ENCODE results near the gene CATSPERZ.

CATSPERZ gene

GRCh38 chr11:64285885-64286800 lies 14.0 kb upstream of the CATSPERZ start:
- DNase-seq (ENCODE audit: low read depth) = no peak

DNA sequence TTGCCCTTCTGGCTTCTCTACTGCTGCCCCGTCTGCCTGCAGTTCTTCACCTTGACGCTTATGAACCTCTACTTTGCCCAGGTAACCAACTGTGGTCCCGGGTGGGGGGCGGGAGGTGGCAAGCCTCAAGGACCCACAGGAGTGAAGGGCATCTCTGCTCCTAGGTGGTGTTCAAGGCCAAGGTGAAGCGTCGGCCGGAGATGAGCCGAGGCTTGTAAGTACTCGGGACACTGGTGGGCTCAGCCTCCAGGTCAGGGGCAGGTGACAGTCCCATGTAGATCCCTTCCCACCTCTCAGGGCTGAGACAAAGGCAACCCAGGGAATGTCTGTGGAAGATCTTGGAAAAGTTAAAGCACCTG lies 13.4 kb upstream of the CATSPERZ start:
- no peak for DNase-seq (ENCODE audit: low read depth)

DNA sequence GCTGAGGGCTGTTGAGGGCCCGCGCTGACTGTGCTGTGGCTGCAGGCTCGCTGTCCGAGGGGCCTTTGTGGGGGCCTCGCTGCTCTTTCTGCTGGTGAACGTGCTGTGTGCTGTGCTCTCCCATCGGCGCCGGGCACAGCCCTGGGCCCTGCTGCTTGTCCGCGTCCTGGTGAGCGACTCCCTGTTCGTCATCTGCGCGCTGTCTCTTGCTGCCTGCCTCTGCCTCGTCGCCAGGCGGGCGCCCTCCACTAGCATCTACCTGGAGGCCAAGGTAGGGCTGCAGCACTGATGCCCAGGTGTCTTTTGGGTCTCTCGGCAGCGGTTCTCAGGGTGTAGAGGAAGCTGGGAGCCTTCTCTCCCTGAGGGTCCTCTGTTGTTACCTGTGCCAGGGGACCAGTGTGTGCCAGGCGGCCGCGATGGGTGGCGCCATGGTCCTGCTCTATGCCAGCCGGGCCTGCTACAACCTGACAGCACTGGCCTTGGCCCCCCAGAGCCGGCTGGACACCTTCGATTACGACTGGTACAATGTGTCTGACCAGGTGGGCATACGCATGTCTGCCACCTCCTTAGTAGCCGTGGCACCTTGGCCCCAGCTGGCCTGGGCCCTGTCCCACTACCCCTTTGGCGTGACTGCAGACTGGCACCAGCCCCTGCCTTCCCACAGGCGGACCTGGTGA lies 12.3 kb upstream of the CATSPERZ start:
- no peak for DNase-seq (ENCODE audit: low read depth)

GRCh38 chr11:64288353-64288750 lies 11.8 kb upstream of the CATSPERZ start:
- no peak for DNase-seq (ENCODE audit: low read depth)

- DNase-seq (ENCODE audit: low read depth) = no peak
Measured at GRCh38 chr11:64289002-64289564, 11.1 kb upstream of the CATSPERZ start.

DNA sequence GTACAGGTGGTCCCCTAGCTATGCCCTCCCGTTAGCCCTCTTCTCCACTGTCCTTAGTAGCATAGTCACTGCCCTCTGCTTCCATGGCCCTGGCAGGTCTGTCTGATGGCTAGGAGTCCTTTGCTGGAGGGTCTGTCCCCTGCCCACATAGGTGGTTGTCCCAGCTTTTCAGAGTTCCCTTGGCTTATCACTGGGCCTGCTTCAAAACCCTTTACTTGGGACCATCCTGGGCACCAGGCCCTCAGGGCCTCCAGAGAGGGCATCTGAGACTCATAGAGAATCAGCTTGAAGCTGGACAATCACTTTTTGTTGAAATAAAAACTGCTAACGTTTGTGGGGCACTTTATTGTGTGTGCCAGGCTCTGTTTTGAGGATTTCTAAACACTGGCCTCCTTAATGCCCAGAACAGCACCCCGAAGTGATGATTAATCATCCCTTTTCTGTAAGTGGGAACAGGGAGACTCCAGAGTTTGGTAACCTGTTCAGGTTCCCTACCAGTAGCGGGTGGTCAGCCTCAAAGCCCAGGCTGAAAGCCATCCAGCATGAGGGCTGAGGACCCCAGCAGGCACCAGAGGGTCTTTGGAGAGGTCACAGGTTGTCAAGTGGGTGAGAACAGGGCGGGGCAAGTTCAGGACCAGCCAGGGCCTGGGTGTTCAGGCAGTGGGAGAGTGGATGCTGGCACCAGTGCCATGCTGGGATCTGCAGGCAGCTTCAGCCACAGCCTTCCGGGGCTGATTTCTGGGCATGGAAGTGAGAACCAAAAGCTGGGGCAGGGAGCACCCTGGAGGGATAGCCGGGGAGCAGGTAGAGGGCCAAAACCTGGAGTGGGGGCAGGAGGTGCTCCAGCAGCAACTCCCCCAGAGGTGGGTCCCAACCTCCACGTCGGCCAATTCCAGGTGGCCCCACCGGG lies 9.6 kb upstream of the CATSPERZ start:
- no peak for DNase-seq (ENCODE audit: low read depth)

DNA sequence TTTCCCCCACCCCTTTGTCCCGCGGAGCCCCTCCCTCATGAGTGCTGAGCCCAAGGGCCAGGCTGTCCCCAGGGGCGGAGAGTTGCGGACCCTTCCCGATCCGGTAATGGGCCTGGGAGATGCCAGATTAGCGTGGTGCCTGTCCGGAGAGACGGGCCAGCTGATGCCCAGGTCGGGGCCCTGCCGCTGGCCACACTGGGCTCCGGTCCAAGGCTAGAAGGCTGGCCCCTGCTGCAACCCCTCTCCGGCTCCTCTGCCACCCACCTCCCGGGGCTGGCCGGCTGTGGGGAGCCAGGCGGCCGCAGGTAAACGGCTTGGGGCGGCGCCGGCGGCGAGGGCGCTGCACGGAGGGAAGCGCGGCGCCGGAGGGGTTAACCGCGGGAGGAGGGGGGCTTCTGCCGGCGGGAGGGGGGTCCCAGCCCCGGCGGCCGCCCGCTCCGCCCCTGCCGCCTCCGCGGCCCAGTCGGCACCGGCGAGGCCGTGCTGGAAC lies 8.9 kb upstream of the CATSPERZ start, which contains the start of gene KCNK4:
Gene KCNK4, plus strand, starts transcription at position 41 of the 490 bp plus-strand sequence. CDS start 1,717 bp downstream, outside the sequence.
- no peak for DNase-seq (ENCODE audit: low read depth)

GRCh38 chr11:64291752-64292459 lies 8.3 kb upstream of the CATSPERZ start:
- no peak for DNase-seq (ENCODE audit: low read depth)

- no peak for DNase-seq (ENCODE audit: low read depth)
Measured at GRCh38 chr11:64292460-64293254, 7.5 kb upstream of the CATSPERZ start.

DNA sequence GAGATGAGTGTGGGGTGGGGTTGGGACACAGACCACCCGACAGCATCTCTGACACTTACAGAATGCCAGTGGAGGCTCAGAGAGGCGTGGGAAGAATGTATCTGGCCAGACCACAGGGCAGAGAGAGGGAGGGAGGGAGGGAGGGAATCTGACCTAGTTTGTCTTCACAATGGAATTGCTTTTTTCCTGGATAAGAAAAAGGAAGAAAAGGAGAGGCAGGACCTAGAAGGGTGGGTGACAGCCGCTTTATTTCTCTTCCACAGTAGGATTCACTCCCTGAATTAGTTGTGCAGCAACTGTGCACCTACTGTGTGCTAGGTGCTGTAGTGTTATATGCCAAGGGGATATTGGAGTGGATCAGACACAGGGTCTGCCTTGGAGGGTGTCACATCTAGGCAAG lies 5.4 kb upstream of the CATSPERZ start:
- DNase-seq (ENCODE audit: low read depth) = no peak

GRCh38 chr11:64295760-64296159 lies 4.4 kb upstream of the CATSPERZ start:
- no peak for DNase-seq (ENCODE audit: low read depth)

DNA sequence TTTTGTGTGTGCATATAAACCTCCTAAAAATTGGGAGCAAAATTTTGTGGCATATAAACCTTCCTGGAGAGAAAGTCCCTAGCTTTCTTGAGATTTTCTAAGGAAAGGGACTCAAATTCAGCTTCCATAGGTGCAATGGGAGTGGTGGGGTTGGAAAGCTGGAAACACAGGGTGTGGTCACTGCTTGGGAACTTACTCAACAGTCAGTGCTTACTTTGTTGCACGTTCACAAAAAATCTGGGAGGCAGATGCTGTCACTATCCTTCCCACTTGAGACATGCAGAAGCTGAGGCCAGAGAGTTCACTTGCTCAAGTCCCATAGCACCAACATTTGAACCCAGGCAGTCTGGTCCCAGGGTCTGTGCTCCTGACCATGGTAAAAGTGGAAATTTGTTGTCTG lies 3.9 kb upstream of the CATSPERZ start:
- DNase-seq (ENCODE audit: low read depth) = no peak

DNA sequence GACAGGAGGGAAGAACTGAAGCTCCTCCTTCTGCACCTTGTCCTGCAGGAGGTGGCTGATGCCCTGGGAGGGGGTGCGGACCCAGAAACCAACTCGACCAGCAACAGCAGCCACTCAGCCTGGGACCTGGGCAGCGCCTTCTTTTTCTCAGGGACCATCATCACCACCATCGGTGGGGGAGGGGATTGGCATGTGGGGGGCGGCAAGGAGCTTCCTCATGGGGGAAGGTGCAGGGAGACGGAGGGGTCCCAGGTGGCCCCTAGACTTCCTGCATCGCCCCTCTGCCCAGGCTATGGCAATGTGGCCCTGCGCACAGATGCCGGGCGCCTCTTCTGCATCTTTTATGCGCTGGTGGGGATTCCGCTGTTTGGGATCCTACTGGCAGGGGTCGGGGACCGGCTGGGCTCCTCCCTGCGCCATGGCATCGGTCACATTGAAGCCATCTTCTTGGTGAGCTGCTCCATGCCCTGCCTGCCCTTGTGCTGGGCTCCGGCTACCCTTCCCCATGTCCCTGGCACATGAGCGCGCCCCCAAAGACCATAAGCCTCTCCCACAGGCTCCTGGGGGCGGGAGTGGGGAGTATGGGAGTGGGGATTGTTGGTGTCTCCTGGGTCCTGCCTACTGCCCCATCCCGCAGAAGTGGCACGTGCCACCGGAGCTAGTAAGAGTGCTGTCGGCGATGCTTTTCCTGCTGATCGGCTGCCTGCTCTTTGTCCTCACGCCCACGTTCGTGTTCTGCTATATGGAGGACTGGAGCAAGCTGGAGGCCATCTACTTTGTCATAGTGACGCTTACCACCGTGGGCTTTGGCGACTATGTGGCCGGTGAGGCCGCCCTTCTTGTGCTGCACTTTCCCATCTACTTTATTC lies 3.1 kb upstream of the CATSPERZ start:
- DNase-seq (ENCODE audit: low read depth) = no peak

GRCh38 chr11:64297699-64298358 lies 2.3 kb upstream of the CATSPERZ start:
- DNase-seq (ENCODE audit: low read depth) = no peak

GRCh38 chr11:64298966-64299846 lies 952 bp upstream of the CATSPERZ start:
- no peak for DNase-seq (ENCODE audit: low read depth)

- no peak for DNase-seq (ENCODE audit: low read depth)
Measured at GRCh38 chr11:64303109-64304031, 3.2 kb downstream of the CATSPERZ start.

- no peak for DNase-seq (ENCODE audit: low read depth)
Measured at GRCh38 chr11:64304032-64304315, 3.8 kb downstream of the CATSPERZ start.

Measured in fibroblast of the conjunctiva (primary cell).